ENCODE data around the gene PIGA. TPM values are rescaled to one million over a fixed set of nuclear protein-coding genes. Genes with fewer than 3 reads are reported as not detected.

Gene PIGA
- polyA plus RNA-seq, 3 donors = 6.3 to 36.1 (median 6.4) TPM

- DNase-seq = no peak
- H3K4me2 ChIP-seq (replicated peaks; ENCODE audit: extremely low read depth, low read length, poor library complexity, severe bottlenecking) = no peak overlapping the region
- no peak for TF ChIP-seq CTCF (IDR thresholded peaks at IDR 0.05)
- Mint-ChIP-seq H3K36me3 (peaks cover 33 to 34% of the 10 kb centered on the region in 2 donors), H3K4me3 (no peak overlapping the region), H3K4me1 (peaks cover 11% of the 10 kb centered on the region), H3K27me3 (ENCODE audit: low read depth in 3 of 3) (peaks cover 0 to 7% (median 0%) of the 10 kb centered on the region in 3 donors), H3K9me3 (no peaks in the 10 kb centered on the region), H3K27ac (peak overlapping the region; percentile 90 to 96 (median 95))
- no peaks in the 10 kb centered on the region for H3K79me2 ChIP-seq (ENCODE audit: insufficient read depth, low read length)
- H3K27ac ChIP-seq (ENCODE audit: low read depth in 1 of 2, low read length in 2 of 2) = peak overlapping the region; percentile 6 to 77
- H3K4me3 ChIP-seq (replicated peaks in 1 of 3; ENCODE audit: low read depth in 2 of 3, low read length in 3 of 3) = no peak overlapping the region
- H3K9me3 ChIP-seq (replicated peaks in 1 of 2; ENCODE audit: control insufficient read depth in 1 of 2, insufficient read depth in 1 of 2, low read length in 2 of 2) = no peaks in the 10 kb centered on the region
- no peak overlapping the region for H3K9ac ChIP-seq (ENCODE audit: insufficient read depth, low read length, poor library complexity, severe bottlenecking)
- no peaks in the 10 kb centered on the region for H4K20me1 ChIP-seq (ENCODE audit: insufficient read depth, low read length)
- peaks cover 11 to 40% of the 10 kb centered on the region in 2 donors for H3K36me3 ChIP-seq (replicated peaks in 1 of 2; ENCODE audit: control insufficient read depth in 1 of 2, insufficient read depth in 2 of 2, low read length in 2 of 2)
- H3K27me3 ChIP-seq (ENCODE audit: control insufficient read depth in 2 of 2, insufficient read depth in 2 of 2, low read length in 2 of 2) = peaks cover 0 to 10% of the 10 kb centered on the region in 2 donors
- intact Hi-C loops (cut with micrococcal nuclease) = no loop called here
- peaks cover 6 to 10% of the 10 kb centered on the region in 2 donors for H3K4me1 ChIP-seq (ENCODE audit: control insufficient read depth in 1 of 2, insufficient read depth in 2 of 2, low read length in 2 of 2)
- H2AFZ ChIP-seq (ENCODE audit: insufficient read depth, low read depth, low read length, poor library complexity, severe bottlenecking) = no peak overlapping the region
- WGBS (ENCODE audit: insufficient coverage) = 100% methylated on average over 1 of the region's 3 CpGs
These were observed 13.3 kb downstream of the PIGA start for GRCh38 chrX:15322072-15322471.

GRCh38 chrX:15321447-15321846, 13.9 kb downstream of the PIGA start:
- Histone ChIP-seq H3K27ac (ENCODE audit: low read depth in 1 of 2, low read length in 2 of 2) (peak overlapping the region; percentile 6 to 77), H3K36me3 (replicated peaks in 1 of 2; ENCODE audit: control insufficient read depth in 1 of 2, insufficient read depth in 2 of 2, low read length in 2 of 2) (peaks cover 11 to 40% of the 10 kb centered on the region in 2 donors), H3K4me2 (replicated peaks; ENCODE audit: extremely low read depth, low read length, poor library complexity, severe bottlenecking) (no peak overlapping the region), H3K9me3 (replicated peaks in 1 of 2; ENCODE audit: control insufficient read depth in 1 of 2, insufficient read depth in 1 of 2, low read length in 2 of 2) (no peaks in the 10 kb centered on the region), H3K4me3 (replicated peaks in 1 of 3; ENCODE audit: low read depth in 2 of 3, low read length in 3 of 3) (no peak overlapping the region), H3K79me2 (ENCODE audit: insufficient read depth, low read length) (no peaks in the 10 kb centered on the region), H3K9ac (ENCODE audit: insufficient read depth, low read length, poor library complexity, severe bottlenecking) (no peak overlapping the region), H2AFZ (ENCODE audit: insufficient read depth, low read depth, low read length, poor library complexity, severe bottlenecking) (no peak overlapping the region), H3K27me3 (ENCODE audit: control insufficient read depth in 2 of 2, insufficient read depth in 2 of 2, low read length in 2 of 2) (peaks cover 0 to 10% of the 10 kb centered on the region in 2 donors), H3K4me1 (ENCODE audit: control insufficient read depth in 1 of 2, insufficient read depth in 2 of 2, low read length in 2 of 2) (peaks cover 6 to 10% of the 10 kb centered on the region in 2 donors), H4K20me1 (ENCODE audit: insufficient read depth, low read length) (no peaks in the 10 kb centered on the region)
- peaks cover 33 to 34% of the 10 kb centered on the region in 2 donors for H3K36me3 Mint-ChIP-seq
- peaks cover 0 to 8% (median 0%) of the 10 kb centered on the region in 3 donors for H3K27me3 Mint-ChIP-seq (ENCODE audit: low read depth in 3 of 3)
- intact Hi-C loops (cut with micrococcal nuclease) = no loop called here
- H3K4me3 Mint-ChIP-seq = no peak overlapping the region
- H3K4me1 Mint-ChIP-seq = peaks cover 11% of the 10 kb centered on the region
- WGBS (ENCODE audit: insufficient coverage) = no CpG with 5 or more reads among the region's 4 CpGs
- H3K9me3 Mint-ChIP-seq = no peaks in the 10 kb centered on the region
- peak overlapping the region; percentile 90 to 96 (median 95) for H3K27ac Mint-ChIP-seq
- TF ChIP-seq CTCF (IDR thresholded peaks at IDR 0.05) = no peak
- DNase-seq = peak; percentile 71 to 82 (median 80)

Data from CD14-positive monocyte (primary cell).